ENCODE results near the gene CBX8. TPM values are rescaled to one million over a fixed set of nuclear protein-coding genes. Genes with fewer than 3 reads are reported as not detected.

Gene CBX8
- total RNA-seq, 2 donors from 2014 or later, result 6.0 to 7.2 TPM

DNA sequence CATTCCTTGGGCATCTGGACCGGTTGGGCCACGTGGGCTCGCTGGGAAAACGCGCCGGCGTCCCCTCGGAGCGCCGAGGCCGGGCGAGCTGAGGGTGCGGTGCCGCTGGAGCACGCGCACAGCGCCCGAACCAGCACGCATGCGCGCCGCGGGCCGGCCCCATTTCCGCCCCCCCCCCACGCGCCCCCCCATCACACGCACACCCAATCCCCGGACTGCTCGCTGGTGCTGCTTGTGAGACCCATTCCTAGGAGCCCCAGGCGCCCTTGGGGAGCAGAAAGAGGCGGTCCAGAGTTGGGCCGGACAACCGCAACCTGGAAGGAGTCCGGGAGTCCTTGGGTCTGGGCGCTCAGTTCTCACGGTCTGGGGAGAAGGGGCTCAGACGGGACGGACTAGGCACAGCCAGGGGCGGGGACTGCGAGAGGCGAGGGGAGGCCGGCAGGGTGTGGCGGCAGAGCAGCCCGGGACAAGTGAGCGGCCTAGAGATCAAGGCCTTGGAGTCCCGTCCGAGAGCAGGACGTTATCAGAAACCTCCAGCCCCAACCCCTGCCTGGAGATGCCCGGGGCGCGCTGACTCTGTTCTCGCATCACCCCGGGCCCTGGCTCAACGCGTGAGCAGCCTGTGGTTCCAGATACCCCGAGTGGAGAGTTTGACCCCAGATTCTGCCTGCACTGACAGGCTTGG is 6.0 kb upstream of the CBX8 start:
- Mint-ChIP-seq H3K36me3 (ENCODE audit: insufficient read depth in 2 of 2) (peaks cover 5 to 10% of the 10 kb centered on the region in 2 donors), H3K4me3 (peak overlapping the region in 1 of 2 donors; percentile 80), H3K27ac (no peak overlapping the region), H3K27me3 (ENCODE audit: low read depth) (peaks cover 74% of the 10 kb centered on the region), H3K9me3 (peaks cover 0 to 3% of the 10 kb centered on the region in 2 donors), H3K4me1 (ENCODE audit: low read depth) (peaks cover 59% of the 10 kb centered on the region)
- ATAC-seq (replicated peaks in 1 of 2), result no peak
- no peak for DNase-seq

DNA sequence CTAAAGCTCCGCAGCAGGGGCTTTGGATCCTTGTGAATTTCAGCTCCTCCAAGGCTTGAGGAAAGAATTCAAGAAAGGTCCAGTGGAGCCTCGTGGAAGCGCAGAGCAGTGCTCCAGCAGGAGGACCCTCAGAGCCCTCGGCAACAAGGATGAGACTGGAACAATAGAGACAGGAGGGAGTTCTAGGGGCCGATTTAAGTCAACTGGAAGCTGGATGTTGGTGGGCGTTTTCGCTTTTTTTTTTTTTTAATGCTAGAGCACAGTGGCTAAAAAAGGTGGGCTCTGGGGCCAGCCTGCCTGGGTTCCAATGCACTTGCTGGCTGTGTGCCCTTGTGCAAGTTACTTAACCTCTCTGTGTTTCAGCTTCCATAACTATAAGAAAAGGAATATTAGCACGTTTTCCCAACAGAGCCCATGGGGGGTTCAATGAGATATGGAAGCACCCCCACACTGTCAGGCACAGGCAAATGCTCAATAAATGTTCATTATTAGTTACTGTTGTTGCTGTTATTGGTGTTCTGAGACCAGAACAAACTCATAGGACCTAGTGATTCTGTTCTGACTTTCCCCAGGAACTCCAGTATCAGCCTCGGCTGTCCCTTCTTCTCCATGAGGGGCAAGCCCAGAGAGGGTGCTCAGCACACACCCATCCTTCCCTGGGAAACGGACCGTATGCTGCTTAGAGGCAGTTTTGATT is 5.3 kb upstream of the CBX8 start:
- Mint-ChIP-seq H3K27me3 (ENCODE audit: low read depth) (peaks cover 67% of the 10 kb centered on the region), H3K36me3 (ENCODE audit: insufficient read depth in 2 of 2) (peaks cover 5 to 10% of the 10 kb centered on the region in 2 donors), H3K4me1 (ENCODE audit: low read depth) (peaks cover 59% of the 10 kb centered on the region), H3K4me3 (peak overlapping the region; percentile 36 to 55), H3K9me3 (peaks cover 0 to 3% of the 10 kb centered on the region in 2 donors), H3K27ac (peak overlapping the region; percentile 36)
- ATAC-seq (replicated peaks in 1 of 2), result no peak
- DNase-seq, result no peak

DNA sequence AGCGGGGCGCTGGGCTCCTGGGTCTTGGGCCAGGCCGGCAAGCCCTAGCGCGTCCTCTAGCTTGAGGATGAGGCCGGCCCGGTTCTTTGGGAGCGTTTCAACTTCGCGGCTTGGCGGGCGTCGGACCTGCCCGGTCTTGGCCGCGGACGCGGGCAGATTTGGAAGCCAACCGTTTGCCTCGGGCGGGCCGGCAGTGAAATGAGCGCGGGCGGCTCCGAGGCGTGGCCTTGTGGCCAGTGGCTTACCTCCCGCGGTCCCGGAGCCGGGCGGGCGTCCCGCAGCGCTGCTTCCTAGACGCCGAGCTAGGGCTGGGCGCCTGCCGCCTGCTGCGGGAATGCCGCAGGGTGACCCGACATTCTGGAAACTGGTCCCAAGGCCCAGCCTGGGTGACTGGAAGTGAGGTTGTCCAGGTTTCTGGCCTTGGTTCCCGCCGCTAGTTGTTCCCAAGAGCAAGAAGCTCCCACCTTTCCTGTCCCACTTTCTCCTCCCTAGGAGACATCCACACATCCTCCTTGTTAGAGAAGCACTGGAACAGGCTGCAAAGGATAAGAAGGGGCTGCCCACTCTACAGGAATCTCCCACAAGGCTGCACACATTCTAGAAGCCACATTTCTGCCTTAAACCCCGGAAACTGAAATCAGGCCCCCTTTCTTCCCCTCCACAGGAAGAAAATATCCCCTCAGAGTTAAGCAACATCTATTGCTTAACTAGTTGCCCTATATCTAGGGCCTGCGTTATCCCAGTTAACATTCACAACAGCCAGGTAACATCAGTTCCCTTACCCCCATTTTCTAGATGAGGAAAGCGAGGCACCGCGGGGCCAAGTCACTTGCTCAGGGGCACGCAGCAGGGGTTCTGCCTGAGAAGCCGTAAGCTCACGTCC is 4.5 kb upstream of the CBX8 start:
- Mint-ChIP-seq H3K27me3 (ENCODE audit: low read depth) (peaks cover 59% of the 10 kb centered on the region), H3K36me3 (ENCODE audit: insufficient read depth in 2 of 2) (peaks cover 5 to 12% of the 10 kb centered on the region in 2 donors), H3K9me3 (peaks cover 0 to 3% of the 10 kb centered on the region in 2 donors), H3K4me1 (ENCODE audit: low read depth) (peaks cover 55% of the 10 kb centered on the region), H3K4me3 (peak overlapping the region; percentile 55 to 86), H3K27ac (peak overlapping the region; percentile 36)
- no peak for DNase-seq
- ATAC-seq (replicated peaks in 1 of 2), result no peak

DNA sequence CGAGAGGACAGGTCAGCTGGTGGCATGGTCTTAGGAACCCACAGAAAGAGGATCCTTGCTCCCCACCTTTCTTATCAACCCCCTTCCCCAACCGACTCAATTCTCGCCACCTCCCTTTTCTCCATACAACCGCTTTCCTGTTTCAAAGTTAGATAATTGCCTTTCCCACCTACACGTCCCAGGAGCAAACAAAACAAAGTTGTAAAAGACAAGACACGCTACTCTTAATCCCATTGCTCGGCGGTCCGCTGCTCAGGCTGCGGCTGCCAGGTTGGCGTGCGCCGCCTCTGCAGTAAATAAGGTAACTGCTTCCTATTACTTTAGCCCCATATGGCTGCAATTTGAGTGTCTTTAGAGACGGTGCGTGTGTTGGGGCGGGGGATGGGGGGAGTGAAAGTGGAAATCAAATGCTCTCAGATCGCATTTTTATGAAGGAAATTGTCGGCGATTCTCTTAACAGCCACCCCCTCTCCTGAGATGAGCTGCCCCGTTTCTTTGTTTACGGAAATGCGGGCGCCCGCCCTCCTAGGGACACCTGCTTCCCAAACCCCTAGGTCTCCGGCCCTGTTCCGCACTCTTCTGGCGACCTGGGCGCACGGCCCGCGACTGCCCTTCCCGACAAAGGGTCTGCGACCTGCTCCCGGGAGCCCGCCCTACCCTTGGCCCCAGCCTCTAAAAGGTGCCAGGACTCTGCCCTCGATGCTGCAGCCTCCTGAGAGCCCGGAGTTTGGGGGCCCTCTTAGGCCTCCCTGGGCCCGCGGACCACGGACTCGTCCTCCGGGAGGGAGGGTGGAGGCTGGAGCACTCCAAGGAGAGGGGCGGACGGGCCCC is 3.7 kb upstream of the CBX8 start:
- DNase-seq (peak; percentile 71 to 73), ATAC-seq (replicated peaks in 1 of 2) (no peak)
- H3K27ac Mint-ChIP-seq, result peak overlapping the region; percentile 60

DNA sequence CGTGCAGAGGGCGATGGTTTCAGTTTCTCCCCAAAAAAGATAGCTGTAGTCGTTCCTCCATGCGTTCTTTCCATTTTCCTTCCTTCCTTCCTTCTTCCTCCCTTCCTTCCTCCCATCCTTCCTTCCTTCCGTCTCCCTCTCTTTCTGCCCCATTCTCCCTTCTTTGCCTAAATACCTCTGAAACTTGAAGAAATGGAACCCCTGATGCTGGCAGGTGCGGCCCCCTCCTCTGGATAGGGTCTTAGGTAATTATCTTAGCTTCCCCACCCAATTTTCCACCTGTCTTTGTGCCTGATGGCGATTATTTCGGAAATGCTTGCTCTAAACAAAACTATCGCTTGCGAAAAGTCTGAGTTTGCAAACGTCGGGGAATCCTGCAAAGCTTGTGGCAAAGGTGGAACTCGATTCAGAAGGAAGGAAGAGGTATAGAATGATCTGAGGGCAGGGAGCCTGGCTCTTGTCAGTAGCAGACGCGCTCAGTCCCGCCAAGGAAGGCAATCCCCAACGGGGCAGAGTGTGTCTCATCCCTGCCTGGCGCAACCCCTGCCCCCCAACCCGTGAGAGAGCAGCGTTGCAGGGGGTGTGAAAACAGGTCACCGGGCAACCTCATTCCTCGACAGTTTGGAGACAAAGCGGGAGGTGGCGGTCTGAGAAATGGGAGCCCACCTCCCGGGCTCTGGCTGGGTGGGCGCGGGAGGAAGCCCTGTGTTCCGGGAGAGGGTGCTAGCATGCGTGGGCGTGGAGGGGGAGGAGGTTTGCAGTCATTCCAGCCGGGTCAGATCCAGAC is 2.9 kb upstream of the CBX8 start:
- ATAC-seq (replicated peaks in 1 of 2), result no peak
- Mint-ChIP-seq H3K9me3 (peaks cover 0 to 3% of the 10 kb centered on the region in 2 donors), H3K4me3 (peak overlapping the region; percentile 79 to 86), H3K4me1 (ENCODE audit: low read depth) (peaks cover 47% of the 10 kb centered on the region), H3K27ac (peak overlapping the region; percentile 6), H3K27me3 (ENCODE audit: low read depth) (peaks cover 42% of the 10 kb centered on the region), H3K36me3 (ENCODE audit: insufficient read depth in 2 of 2) (peaks cover 5 to 12% of the 10 kb centered on the region in 2 donors)
- DNase-seq, result no peak

More for the DNA sequence above, 3.7 kb upstream of the CBX8 start:
- peaks cover 5 to 12% of the 10 kb centered on the region in 2 donors for H3K36me3 Mint-ChIP-seq (ENCODE audit: insufficient read depth in 2 of 2)
- H3K4me3 Mint-ChIP-seq, result peak overlapping the region; percentile 79 to 86
- H3K27me3 Mint-ChIP-seq (ENCODE audit: low read depth), result peaks cover 50% of the 10 kb centered on the region
- H3K9me3 Mint-ChIP-seq, result peaks cover 0 to 3% of the 10 kb centered on the region in 2 donors
- peaks cover 55% of the 10 kb centered on the region for H3K4me1 Mint-ChIP-seq (ENCODE audit: low read depth)

DNA sequence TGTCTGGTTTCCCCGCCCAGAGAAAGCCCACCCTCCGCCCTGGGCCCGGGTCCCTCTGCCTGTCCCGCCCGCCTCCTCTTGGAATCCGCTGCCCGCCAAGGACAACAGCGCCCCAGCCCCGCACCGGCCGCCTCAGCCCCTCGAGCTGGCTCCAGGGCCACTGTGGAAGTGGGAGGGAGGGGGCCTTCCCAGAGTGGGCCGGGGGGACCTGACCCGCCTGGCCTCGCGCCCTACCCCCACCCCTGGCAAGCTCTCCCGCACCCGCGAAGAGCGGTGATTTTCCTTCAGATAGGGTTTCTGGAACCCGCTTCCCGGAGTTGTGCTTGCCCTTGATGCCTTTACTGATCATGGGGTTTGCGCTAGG is 2.3 kb upstream of the CBX8 start:
- no peak for DNase-seq
- Mint-ChIP-seq H3K27me3 (ENCODE audit: low read depth) (peaks cover 40% of the 10 kb centered on the region), H3K4me1 (ENCODE audit: low read depth) (peaks cover 42% of the 10 kb centered on the region), H3K27ac (peak overlapping the region; percentile 6), H3K4me3 (peak overlapping the region; percentile 79 to 86), H3K9me3 (no peaks in the 10 kb centered on the region), H3K36me3 (ENCODE audit: insufficient read depth in 2 of 2) (peaks cover 4 to 9% of the 10 kb centered on the region in 2 donors)
- ATAC-seq (replicated peaks in 1 of 2), result no peak

DNA sequence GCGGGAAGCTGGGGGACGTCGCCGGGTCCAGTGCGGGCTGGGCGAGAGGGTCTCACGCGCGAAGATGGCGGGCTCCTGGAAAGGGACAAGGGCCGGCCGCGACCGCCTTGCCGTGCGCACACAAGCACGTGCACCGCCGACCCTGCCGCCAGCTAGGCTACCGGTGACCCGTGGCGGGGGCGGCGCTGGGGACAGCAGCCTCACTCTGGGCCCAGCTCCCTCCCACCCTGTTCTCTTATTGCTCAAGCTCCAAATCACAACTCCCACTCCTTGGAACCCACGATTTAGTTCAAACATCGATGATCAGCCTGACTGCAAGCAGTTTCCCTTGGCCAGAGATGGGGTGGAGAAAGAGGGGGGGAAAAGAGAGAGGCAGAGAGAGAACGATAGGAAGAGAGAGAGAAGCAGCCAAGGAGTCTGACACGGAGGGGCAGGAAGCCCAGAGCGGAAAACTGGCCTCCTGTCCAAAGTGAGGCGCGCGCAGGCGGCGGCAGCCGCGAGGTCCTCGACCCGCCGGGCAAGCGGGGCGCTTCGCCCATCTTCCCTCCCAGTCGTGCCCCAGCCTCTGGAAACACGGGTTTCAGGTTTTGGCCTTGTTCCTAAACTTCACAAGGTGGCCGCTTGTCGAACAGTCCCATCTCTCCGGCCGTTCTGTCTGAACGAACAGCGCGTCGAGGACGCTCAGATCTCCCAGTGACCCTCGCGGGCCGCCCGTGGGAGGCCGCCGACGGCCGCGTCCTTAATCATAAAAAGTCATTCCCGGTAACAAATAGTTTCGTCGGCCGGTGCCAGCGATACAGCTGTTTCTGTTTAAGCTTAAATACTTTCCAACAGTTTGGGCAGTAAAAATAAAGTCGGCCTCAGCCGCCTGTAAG is 1.7 kb upstream of the CBX8 start:
- Mint-ChIP-seq H3K4me3 (peak overlapping the region; percentile 77 to 86), H3K27me3 (ENCODE audit: low read depth) (peaks cover 41% of the 10 kb centered on the region), H3K27ac (no peak overlapping the region), H3K9me3 (no peaks in the 10 kb centered on the region), H3K36me3 (ENCODE audit: insufficient read depth in 2 of 2) (peaks cover 2 to 7% of the 10 kb centered on the region in 2 donors), H3K4me1 (ENCODE audit: low read depth) (peaks cover 42% of the 10 kb centered on the region)
- DNase-seq (no peak), ATAC-seq (replicated peaks in 1 of 2) (no peak)

DNA sequence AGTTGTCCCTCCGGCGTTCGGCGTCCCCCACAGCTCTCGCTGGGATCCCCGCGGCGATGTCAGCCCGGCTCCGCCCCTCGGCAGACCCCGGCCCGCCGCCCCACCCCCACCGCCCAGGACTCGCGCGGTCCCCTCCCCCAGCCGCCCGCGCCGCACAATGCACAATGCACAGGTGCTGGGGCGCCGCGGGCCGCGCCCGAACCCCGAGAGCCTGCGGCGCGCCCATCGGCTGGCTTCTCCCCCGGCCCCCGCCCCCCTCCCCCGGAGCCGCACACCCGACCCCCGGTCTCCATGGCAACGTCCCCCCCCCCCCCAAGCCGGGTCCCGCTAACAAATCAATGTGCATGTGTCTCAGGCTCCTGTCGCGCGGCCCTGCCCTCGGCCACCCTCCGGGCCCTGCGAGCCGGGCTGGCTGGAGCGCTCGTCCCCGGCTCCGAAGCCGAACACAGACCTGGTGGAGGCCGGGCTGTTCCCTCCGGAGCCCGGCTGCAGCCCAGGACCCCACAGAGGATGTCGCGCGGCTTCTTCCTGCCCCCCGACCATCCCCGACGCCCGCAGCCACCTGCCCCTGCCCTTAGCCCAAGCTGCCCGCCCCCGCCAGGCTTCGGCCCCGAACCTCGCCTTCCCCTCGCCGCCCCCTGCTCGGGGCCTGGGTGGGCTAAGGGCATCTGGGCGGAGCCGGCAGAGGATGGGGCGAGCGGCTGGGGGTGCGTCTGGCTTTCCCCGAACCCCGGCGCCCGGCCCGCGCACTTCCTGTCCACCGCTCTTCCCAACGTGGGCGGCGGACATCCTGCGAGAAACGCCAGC is 818 bp upstream of the CBX8 start:
- Mint-ChIP-seq H3K27me3 (ENCODE audit: low read depth) (peaks cover 40% of the 10 kb centered on the region), H3K27ac (no peak overlapping the region), H3K9me3 (no peaks in the 10 kb centered on the region), H3K4me3 (peak overlapping the region; percentile 77 to 86), H3K4me1 (ENCODE audit: low read depth) (peaks cover 42% of the 10 kb centered on the region), H3K36me3 (ENCODE audit: insufficient read depth in 2 of 2) (peaks cover 2 to 7% of the 10 kb centered on the region in 2 donors)
- ATAC-seq (replicated peaks in 1 of 2) (peak; percentile 32 to 36), DNase-seq (no peak)

DNA sequence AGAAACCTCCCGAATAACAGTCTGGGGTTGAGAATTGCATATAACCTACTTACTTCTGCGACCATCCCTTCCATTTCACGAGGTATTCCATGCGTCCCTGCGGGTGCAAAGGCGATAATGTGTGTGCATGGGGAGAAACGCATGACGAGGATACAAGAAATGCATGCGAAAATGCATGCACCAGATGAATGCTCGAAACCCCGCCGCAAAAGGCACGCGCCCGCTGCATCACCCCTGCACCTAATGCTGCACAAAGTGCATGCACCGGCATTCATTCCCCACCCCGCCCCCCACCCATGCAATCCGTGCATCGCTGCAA is 474 bp downstream of the CBX8 start:
- no peak overlapping the region for H3K27ac Mint-ChIP-seq

DNA sequence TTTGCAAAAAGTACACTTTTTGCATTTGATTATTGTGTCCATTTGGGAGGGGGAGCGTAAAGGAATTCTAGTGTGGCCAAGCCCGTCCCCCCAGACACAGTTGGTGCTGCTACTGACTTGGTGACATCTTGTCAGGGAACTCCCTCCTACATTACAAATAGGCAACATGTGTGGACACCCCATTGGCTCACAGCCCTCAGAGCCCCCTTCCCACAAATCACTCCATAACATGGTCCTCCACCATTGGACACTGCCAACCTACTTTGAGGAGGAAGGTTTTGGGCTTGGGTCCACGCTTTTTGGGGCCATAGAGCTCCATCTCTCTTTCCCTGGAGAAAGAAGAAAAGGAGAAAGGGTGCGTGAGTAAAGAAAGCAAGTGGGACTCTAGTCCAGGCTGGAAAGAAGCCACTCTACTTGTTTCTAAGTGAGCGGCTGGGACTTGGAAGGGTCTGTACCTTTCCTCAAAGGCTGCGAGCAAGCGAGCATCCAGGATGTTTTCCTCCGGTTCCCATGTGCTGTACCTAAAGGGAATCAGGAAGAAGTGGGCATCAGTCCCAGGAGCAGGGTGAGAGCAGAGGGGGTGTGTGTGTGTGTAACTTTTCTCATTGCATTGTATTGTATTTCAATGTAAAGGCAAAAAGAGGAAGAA is 958 bp downstream of the CBX8 start:
- ATAC-seq (replicated peaks in 1 of 2), result no peak

More for the DNA sequence above, 474 bp downstream of the CBX8 start:
- Mint-ChIP-seq H3K36me3 (ENCODE audit: insufficient read depth in 2 of 2) (peaks cover 0 to 7% of the 10 kb centered on the region in 2 donors), H3K4me1 (ENCODE audit: low read depth) (peaks cover 36% of the 10 kb centered on the region), H3K4me3 (peak overlapping the region; percentile 77 to 84), H3K27me3 (ENCODE audit: low read depth) (peaks cover 29% of the 10 kb centered on the region), H3K9me3 (no peaks in the 10 kb centered on the region)
- no peak for DNase-seq
- no peak for ATAC-seq (replicated peaks in 1 of 2)

More for the DNA sequence above, 958 bp downstream of the CBX8 start:
- Mint-ChIP-seq H3K4me1 (ENCODE audit: low read depth) (peaks cover 36% of the 10 kb centered on the region), H3K27me3 (ENCODE audit: low read depth) (peaks cover 33% of the 10 kb centered on the region), H3K4me3 (peak overlapping the region; percentile 77 to 84), H3K27ac (no peak overlapping the region), H3K36me3 (ENCODE audit: insufficient read depth in 2 of 2) (peaks cover 0 to 7% of the 10 kb centered on the region in 2 donors), H3K9me3 (no peaks in the 10 kb centered on the region)
- DNase-seq, result no peak

Measured in activated T-cell treated with anti-CD3 and anti-CD28 coated beads, Interleukin-2, amount 50 U/mL, for 72 hours (primary cell).